GM23338 (cell line): ENCODE data around the gene SNX30.

Experiments used
- CREB1 ChIP-seq: fragments of 250-450 bp; sonication (Bioruptor Pico); IDR thresholded peaks from 2 replicates; pipeline ENCODE4 v1.5.0; 2020; ENCODE audit warnings: low read depth, mild to moderate bottlenecking, moderate library complexity
- EZH2 ChIP-seq: fragments of 200-600 bp; sonication (generic); IDR thresholded peaks from one replicate; pipeline ENCODE4 v1.8.0; 2017; ENCODE audit warnings: antibody characterized with exemption, mild to moderate bottlenecking, low read depth; ENCODE audit not compliant: unreplicated experiment
- EZH2phosphoT487 ChIP-seq: fragments of 200-600 bp; sonication (generic); IDR thresholded peaks from one replicate; pipeline ENCODE4 v1.8.1; 2018; ENCODE audit warnings: antibody characterized with exemption; ENCODE audit not compliant: unreplicated experiment
- JUNB ChIP-seq: IDR thresholded peaks from one replicate; pipeline ENCODE4 v1.6.1; 2016; ENCODE audit warnings: antibody characterized with exemption; ENCODE audit not compliant: unreplicated experiment
- NANOG ChIP-seq: IDR thresholded peaks from 2 replicates; pipeline ENCODE4 v1.6.1; 2016; ENCODE audit warnings: antibody characterized with exemption, borderline replicate concordance
- POLR2AphosphoS5 ChIP-seq: IDR thresholded peaks from 2 replicates; pipeline ENCODE4 v1.6.1; 2016; ENCODE audit warnings: antibody characterized with exemption, low read depth
- ZNF114 ChIP-seq: fragments of 250-450 bp; sonication (Bioruptor Pico); IDR thresholded peaks from 2 replicates; pipeline ENCODE4 v1.5.0; 2020; ENCODE audit warnings: mild to moderate bottlenecking, moderate library complexity
- ZNF331 ChIP-seq: fragments of 250-450 bp; sonication (Bioruptor Pico); IDR thresholded peaks from 2 replicates; pipeline ENCODE4 v1.5.0; 2020; ENCODE audit warnings: low read depth, mild to moderate bottlenecking, moderate library complexity
- TF ChIP-seq, protein P1 (sequence below): IDR thresholded peaks from one replicate; pipeline ENCODE4 v1.6.1; 2018; ENCODE audit warnings: antibody characterized with exemption; ENCODE audit not compliant: unreplicated experiment
- TF ChIP-seq, protein P2 (sequence below), 2 experiments: fragments of 200-600 bp in 1 of 2; sonication (generic) in 1 of 2; conservative IDR thresholded peaks; 2 replicates each; pipeline versions ENCODE4 v1.5.1 to v1.6.1; 2016 to 2017; ENCODE audit warnings: antibody characterized with exemption in 2 of 2, low read depth in 2 of 2, mild to moderate bottlenecking in 2 of 2, moderate library complexity in 1 of 2
- TF ChIP-seq, protein P3 (sequence below): IDR thresholded peaks from 2 replicates; pipeline ENCODE4 v1.6.1; 2016; ENCODE audit warnings: antibody characterized with exemption

DNA sequence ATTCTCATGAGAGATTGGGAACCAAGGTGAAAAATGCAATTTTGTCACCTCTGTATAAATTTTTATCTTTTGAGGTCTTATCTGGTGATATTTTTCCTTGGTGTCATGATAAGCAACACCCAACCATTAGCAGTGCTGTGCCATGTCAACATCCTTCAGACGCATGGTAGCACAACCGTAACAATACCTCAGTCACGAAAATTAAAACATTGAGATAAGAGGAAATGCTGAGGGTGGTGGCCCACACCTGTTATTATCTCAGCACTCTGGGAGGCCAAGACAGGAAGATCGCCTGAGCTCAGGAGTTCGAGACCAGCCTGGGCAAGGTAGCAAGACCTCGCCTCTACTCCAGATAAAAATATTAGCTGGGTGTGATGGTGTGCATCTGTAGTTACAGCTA lies 107.4 kb downstream of the SNX30 start:
- TF ChIP-seq, protein P1, sequence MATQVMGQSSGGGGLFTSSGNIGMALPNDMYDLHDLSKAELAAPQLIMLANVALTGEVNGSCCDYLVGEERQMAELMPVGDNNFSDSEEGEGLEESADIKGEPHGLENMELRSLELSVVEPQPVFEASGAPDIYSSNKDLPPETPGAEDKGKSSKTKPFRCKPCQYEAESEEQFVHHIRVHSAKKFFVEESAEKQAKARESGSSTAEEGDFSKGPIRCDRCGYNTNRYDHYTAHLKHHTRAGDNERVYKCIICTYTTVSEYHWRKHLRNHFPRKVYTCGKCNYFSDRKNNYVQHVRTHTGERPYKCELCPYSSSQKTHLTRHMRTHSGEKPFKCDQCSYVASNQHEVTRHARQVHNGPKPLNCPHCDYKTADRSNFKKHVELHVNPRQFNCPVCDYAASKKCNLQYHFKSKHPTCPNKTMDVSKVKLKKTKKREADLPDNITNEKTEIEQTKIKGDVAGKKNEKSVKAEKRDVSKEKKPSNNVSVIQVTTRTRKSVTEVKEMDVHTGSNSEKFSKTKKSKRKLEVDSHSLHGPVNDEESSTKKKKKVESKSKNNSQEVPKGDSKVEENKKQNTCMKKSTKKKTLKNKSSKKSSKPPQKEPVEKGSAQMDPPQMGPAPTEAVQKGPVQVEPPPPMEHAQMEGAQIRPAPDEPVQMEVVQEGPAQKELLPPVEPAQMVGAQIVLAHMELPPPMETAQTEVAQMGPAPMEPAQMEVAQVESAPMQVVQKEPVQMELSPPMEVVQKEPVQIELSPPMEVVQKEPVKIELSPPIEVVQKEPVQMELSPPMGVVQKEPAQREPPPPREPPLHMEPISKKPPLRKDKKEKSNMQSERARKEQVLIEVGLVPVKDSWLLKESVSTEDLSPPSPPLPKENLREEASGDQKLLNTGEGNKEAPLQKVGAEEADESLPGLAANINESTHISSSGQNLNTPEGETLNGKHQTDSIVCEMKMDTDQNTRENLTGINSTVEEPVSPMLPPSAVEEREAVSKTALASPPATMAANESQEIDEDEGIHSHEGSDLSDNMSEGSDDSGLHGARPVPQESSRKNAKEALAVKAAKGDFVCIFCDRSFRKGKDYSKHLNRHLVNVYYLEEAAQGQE, result no peak
- TF ChIP-seq POLR2AphosphoS5 (no peak), CREB1 (no peak), EZH2phosphoT487 (no peak), EZH2 (no peak), NANOG (no peak), ZNF114 (no peak), ZNF331 (CRISPR knock-in tag) (no peak), JUNB (no peak)
- TF ChIP-seq, protein P2, sequence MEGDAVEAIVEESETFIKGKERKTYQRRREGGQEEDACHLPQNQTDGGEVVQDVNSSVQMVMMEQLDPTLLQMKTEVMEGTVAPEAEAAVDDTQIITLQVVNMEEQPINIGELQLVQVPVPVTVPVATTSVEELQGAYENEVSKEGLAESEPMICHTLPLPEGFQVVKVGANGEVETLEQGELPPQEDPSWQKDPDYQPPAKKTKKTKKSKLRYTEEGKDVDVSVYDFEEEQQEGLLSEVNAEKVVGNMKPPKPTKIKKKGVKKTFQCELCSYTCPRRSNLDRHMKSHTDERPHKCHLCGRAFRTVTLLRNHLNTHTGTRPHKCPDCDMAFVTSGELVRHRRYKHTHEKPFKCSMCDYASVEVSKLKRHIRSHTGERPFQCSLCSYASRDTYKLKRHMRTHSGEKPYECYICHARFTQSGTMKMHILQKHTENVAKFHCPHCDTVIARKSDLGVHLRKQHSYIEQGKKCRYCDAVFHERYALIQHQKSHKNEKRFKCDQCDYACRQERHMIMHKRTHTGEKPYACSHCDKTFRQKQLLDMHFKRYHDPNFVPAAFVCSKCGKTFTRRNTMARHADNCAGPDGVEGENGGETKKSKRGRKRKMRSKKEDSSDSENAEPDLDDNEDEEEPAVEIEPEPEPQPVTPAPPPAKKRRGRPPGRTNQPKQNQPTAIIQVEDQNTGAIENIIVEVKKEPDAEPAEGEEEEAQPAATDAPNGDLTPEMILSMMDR (conservative IDR thresholded peaks at IDR 0.05; ENCODE audit: low read depth in 2 of 2), result no peak
- TF ChIP-seq, protein P3, sequence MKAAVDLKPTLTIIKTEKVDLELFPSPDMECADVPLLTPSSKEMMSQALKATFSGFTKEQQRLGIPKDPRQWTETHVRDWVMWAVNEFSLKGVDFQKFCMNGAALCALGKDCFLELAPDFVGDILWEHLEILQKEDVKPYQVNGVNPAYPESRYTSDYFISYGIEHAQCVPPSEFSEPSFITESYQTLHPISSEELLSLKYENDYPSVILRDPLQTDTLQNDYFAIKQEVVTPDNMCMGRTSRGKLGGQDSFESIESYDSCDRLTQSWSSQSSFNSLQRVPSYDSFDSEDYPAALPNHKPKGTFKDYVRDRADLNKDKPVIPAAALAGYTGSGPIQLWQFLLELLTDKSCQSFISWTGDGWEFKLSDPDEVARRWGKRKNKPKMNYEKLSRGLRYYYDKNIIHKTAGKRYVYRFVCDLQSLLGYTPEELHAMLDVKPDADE, result no peak
